ENCODE data around the gene RMI2.

RMI2 gene

DNA sequence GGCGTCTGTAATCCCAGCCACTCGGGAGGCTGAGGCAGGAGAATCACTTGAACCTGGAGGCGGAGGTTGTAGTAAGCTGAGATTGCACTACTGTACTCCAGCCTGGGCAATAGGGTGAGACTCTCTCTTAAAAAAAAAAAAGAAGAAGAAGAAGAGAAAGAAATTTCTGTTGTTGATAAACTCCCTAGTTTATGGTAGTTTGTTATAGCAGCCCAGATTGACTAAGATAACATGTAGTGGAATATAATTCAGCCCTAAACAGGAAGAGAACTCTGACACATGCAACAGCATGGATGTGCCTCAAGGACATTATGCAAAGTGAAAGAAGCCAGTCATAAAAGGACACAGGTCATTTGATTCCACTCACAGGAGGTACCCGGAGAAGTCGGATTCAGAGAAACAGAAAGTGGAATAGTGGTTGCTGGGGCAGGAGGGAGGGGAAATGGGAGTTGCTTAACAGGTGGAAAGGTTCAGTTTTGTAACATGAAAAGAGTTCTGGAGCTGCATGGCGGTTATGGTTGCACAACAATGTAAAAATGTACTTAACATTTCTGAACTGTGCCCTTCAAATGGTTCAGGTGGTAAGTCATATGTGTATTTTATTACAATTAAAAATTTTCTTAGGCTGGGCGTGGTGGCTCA is 38.1 kb upstream of the RMI2 start:
- Mint-ChIP-seq H3K27me3 (no peaks in the 10 kb centered on the region), H3K4me1 (peaks cover 24% of the 10 kb centered on the region), H3K36me3 (no peaks in the 10 kb centered on the region), H3K4me3 (no peak overlapping the region), H3K9me3 (no peaks in the 10 kb centered on the region), H3K27ac (no peak overlapping the region)

DNA sequence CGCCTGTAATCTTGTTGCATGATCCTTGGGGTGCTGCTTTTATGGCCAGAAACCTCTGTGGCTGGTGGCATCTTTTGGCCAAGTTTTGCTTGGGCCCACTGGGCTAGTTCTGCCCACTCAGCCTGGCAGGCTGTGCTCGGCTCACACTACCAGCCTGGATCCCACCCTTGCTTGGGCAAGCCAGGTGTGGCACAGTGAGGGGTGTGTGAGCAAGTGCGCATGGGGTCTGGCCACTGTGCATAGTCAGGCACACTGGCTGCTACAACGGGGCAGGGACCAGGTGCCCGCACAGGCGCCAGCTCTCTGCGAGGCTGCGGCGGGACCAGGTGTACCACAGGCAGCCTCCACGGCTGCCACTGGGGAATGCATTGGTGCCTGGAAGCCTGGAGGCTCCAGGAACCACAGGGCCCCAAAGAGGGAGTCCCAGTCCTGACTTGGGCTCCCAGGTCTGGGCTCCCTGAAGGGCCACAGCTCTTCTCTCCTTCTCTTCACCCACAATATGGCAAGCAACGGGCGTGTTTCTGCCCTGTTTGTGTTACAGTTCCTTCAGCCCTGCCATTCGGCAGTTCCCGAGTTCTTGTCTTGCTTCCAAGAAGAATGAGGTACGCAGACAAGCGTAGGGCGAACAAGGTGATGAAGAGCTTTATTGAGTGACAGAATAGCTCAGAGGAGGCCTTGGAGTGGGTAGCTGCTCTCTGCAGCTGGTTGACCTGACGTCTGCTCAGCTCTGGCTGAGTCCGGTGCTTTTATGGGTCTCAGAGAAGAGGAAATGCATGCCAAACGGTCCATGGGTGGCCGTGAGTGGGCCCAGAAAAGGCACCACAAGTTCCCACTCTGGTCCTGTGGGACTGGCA is 37.4 kb upstream of the RMI2 start:
- no peaks in the 10 kb centered on the region for H3K9me3 Mint-ChIP-seq

DNA sequence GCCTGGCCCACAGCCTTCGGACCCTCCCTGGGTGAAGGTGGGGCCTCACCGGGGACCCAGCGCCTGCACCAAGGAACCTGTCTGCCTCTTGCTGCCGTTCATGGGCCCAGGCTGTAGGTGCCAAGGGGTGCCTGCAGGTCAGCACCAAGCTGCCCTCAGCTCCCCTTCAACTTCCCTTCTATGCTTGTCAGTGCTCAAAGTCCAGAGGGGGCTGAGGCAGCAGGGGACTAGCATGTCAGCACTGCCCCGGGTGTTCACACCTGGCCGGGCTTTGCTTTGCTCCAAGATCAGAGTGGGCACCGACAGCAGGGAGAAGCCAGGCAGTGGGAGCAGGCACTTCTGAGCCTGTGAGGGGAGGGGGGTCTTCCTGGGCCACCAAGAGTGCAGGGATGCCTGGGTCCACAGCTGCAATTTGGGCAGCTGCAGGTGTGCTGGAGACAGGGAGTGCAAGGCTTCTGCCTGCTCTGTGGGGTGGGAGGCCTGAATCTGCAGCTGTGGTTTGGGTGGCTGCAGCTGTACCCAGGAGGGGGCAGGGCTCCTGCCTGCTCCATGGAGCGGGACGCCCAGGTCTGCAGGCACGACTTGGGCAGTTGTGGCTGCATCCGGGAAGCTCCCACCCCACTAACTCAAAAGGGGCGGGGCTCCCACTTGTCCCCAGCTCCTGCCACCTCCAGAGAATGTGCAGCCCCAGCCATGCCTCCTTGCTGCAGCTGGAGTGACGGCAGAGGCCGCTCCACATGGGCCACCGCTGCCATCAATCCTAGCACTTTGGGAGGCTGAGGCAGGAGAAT is 36.6 kb upstream of the RMI2 start:
- Mint-ChIP-seq H3K27ac (no peak overlapping the region), H3K36me3 (no peaks in the 10 kb centered on the region), H3K9me3 (no peaks in the 10 kb centered on the region), H3K4me1 (peaks cover 39% of the 10 kb centered on the region), H3K27me3 (no peaks in the 10 kb centered on the region), H3K4me3 (no peak overlapping the region)

More for the DNA sequence above, 37.4 kb upstream of the RMI2 start:
- no peak overlapping the region for H3K4me3 Mint-ChIP-seq
- H3K27me3 Mint-ChIP-seq, result no peaks in the 10 kb centered on the region
- no peaks in the 10 kb centered on the region for H3K36me3 Mint-ChIP-seq
- H3K4me1 Mint-ChIP-seq, result peaks cover 30% of the 10 kb centered on the region
- H3K27ac Mint-ChIP-seq, result no peak overlapping the region

GRCh38 chr16:11309895-11310633 is 35.2 kb upstream of the RMI2 start:
- Mint-ChIP-seq H3K27ac (no peak overlapping the region), H3K9me3 (no peaks in the 10 kb centered on the region), H3K4me3 (no peak overlapping the region), H3K36me3 (no peaks in the 10 kb centered on the region), H3K27me3 (no peaks in the 10 kb centered on the region), H3K4me1 (peaks cover 42% of the 10 kb centered on the region)

- peaks cover 42% of the 10 kb centered on the region for H3K4me1 Mint-ChIP-seq
- no peaks in the 10 kb centered on the region for H3K9me3 Mint-ChIP-seq
- no peak overlapping the region for H3K4me3 Mint-ChIP-seq
- no peaks in the 10 kb centered on the region for H3K27me3 Mint-ChIP-seq
- no peak overlapping the region for H3K27ac Mint-ChIP-seq
- H3K36me3 Mint-ChIP-seq, result no peaks in the 10 kb centered on the region
Observed at GRCh38 chr16:11310634-11310977, 34.7 kb upstream of the RMI2 start.

DNA sequence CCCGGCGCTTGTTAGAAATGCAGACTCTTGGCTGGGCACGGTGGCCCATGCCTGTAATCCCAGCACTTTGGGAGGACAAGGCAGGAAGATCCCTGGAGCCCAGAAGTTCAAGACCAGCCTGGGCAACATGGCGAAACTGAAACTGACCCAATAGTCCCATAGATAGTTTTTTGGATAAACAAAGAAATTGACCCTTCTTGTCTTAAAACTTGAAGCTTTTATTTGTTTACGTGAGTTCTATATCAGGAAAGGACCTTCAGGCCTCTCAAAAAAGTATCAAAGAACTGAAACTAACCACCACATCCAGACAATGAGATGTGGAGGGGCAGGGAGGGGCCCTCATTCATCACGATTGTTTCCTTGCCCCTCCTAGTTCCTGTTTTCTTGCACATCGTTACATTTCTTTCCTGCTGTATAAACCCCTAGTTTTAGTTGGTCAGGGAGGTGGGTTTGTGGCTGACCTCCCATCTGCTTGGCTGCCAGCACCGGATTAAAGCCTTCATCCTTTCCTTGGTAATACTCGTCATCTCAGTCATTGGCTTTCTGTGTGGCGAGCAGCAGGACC is 34.2 kb upstream of the RMI2 start:
- H3K27me3 Mint-ChIP-seq, result no peaks in the 10 kb centered on the region
- no peaks in the 10 kb centered on the region for H3K36me3 Mint-ChIP-seq
- peak overlapping the region; percentile 10 for H3K27ac Mint-ChIP-seq
- H3K9me3 Mint-ChIP-seq, result no peaks in the 10 kb centered on the region
- peaks cover 42% of the 10 kb centered on the region for H3K4me1 Mint-ChIP-seq
- peak overlapping the region; percentile 55 for H3K4me3 Mint-ChIP-seq

DNA sequence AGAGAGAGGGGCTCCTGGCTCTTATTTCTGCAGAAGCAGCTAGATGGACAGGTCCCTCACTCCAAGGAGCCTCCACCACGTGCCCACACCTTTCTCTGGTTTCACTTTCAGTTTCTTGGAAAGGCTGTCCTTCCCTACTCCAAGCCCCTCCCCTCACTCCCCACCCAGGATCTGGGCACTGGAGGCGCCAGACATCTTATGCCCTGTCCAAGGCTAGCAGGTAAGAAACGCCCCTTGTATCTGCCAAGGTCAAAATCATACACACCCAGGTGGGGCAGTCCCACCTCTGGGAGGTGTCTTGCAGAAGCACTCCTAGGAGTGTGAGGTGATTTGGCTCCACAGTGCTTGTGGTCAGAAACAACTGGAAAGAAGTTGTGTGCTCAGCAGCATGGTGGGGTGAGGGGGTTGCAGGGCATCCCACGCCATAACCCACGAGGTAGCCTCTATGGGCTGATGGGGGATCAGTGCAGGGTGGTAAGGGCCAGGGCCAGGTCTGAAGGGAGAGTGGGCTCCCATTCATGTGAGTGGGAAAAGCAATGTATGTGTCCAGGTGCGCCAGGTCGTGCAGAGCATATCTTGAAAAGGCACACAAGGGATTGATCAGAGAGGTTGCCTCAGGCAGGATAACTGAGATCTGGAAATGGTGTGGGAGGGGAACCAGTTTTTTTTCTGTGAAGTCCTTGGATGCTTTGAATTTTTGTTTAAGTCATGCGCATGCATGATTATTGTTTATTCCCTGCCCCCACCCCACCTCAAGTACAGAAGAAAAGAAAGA is 32.4 kb upstream of the RMI2 start:
- Mint-ChIP-seq H3K27ac (peak overlapping the region; percentile 78), H3K27me3 (no peaks in the 10 kb centered on the region), H3K36me3 (no peaks in the 10 kb centered on the region), H3K9me3 (no peaks in the 10 kb centered on the region), H3K4me1 (peaks cover 42% of the 10 kb centered on the region), H3K4me3 (no peak overlapping the region)

- H3K4me1 Mint-ChIP-seq, result peaks cover 42% of the 10 kb centered on the region
- H3K4me3 Mint-ChIP-seq, result no peak overlapping the region
Observed at GRCh38 chr16:11313493-11314308, 31.6 kb upstream of the RMI2 start.

DNA sequence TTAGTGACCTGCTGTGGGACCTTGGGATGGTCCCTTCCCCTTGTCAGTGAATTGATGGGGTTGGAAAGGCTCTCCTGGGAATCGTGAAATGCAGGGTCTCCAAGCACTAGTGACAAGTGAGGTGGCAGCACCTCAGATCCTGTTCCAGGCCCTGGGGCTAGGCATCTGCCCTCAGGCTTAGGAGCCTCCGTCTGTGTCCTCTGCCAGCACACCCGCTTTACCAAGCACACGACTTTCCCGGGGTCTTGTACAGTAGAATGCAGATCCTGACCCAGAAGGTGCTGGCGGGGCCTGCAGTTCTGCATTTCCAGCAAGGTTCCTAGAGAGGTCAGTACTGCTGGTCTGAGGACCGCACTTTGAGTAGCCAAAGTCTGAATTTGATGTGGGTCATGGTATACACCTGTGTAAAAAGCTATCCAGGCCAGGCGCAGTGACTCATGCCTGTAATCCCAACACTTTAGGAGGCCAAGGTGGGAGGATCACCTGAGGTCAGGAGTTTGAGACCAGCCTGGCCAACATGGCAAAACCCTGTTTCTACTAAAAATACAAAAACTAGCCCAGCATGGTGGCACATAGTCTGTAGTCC is 30.9 kb upstream of the RMI2 start:
- Mint-ChIP-seq H3K27ac (no peak overlapping the region), H3K4me1 (peaks cover 42% of the 10 kb centered on the region), H3K36me3 (no peaks in the 10 kb centered on the region), H3K4me3 (no peak overlapping the region), H3K27me3 (no peaks in the 10 kb centered on the region), H3K9me3 (no peaks in the 10 kb centered on the region)

More at GRCh38 chr16:11313493-11314308, 31.6 kb upstream of the RMI2 start:
- Mint-ChIP-seq H3K36me3 (no peaks in the 10 kb centered on the region), H3K27ac (no peak overlapping the region), H3K9me3 (no peaks in the 10 kb centered on the region), H3K27me3 (no peaks in the 10 kb centered on the region)

DNA sequence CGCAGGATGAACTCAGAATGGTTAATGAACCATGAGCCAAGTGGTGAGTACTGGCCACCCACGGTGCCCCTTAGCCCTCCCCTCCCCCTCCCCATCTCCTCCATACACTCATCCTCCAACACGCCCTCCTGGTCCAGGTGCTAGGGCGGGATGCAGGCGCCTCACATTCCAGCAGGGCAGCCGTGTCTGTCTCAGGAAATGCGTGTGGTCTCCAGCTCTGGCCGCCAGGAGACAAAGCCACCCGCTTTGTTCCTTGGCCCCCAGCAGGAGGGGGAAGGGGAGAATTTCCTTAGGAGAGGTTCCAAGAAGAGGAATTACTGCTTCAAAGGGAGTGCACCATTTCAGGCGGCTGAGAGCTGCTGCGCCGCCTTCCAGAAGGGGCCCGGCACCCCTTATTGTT is 29.7 kb upstream of the RMI2 start:
- Mint-ChIP-seq H3K27ac (no peak overlapping the region), H3K36me3 (no peaks in the 10 kb centered on the region), H3K27me3 (no peaks in the 10 kb centered on the region), H3K9me3 (no peaks in the 10 kb centered on the region), H3K4me3 (no peak overlapping the region), H3K4me1 (peaks cover 33% of the 10 kb centered on the region)

GRCh38 chr16:11316331-11317015 is 28.8 kb upstream of the RMI2 start:
- Mint-ChIP-seq H3K36me3 (no peaks in the 10 kb centered on the region), H3K4me3 (no peak overlapping the region), H3K27me3 (no peaks in the 10 kb centered on the region), H3K27ac (no peak overlapping the region), H3K4me1 (peaks cover 24% of the 10 kb centered on the region), H3K9me3 (no peaks in the 10 kb centered on the region)

- no peaks in the 10 kb centered on the region for H3K27me3 Mint-ChIP-seq
- H3K27ac Mint-ChIP-seq, result peak overlapping the region; percentile 8
- H3K4me1 Mint-ChIP-seq, result peaks cover 2% of the 10 kb centered on the region
- H3K4me3 Mint-ChIP-seq, result no peak overlapping the region
- no peaks in the 10 kb centered on the region for H3K9me3 Mint-ChIP-seq
- H3K36me3 Mint-ChIP-seq, result no peaks in the 10 kb centered on the region
Observed at GRCh38 chr16:11318817-11319216, 26.4 kb upstream of the RMI2 start.

GRCh38 chr16:11319529-11320146 is 25.6 kb upstream of the RMI2 start:
- no peaks in the 10 kb centered on the region for H3K9me3 Mint-ChIP-seq
- no peak overlapping the region for H3K27ac Mint-ChIP-seq
- H3K4me1 Mint-ChIP-seq, result peaks cover under 1% of the 10 kb centered on the region

More at GRCh38 chr16:11319529-11320146, 25.6 kb upstream of the RMI2 start:
- Mint-ChIP-seq H3K27me3 (no peaks in the 10 kb centered on the region), H3K36me3 (no peaks in the 10 kb centered on the region), H3K4me3 (no peak overlapping the region)

All from activated naive CD4-positive, alpha-beta T cell treated with anti-CD3 and anti-CD28 coated beads, Interleukin-2, amount 50 U/mL, for 24 hours (primary cell).